ENCODE measurements around the gene ATP6V0D1.

ATP6V0D1 gene

DNA sequence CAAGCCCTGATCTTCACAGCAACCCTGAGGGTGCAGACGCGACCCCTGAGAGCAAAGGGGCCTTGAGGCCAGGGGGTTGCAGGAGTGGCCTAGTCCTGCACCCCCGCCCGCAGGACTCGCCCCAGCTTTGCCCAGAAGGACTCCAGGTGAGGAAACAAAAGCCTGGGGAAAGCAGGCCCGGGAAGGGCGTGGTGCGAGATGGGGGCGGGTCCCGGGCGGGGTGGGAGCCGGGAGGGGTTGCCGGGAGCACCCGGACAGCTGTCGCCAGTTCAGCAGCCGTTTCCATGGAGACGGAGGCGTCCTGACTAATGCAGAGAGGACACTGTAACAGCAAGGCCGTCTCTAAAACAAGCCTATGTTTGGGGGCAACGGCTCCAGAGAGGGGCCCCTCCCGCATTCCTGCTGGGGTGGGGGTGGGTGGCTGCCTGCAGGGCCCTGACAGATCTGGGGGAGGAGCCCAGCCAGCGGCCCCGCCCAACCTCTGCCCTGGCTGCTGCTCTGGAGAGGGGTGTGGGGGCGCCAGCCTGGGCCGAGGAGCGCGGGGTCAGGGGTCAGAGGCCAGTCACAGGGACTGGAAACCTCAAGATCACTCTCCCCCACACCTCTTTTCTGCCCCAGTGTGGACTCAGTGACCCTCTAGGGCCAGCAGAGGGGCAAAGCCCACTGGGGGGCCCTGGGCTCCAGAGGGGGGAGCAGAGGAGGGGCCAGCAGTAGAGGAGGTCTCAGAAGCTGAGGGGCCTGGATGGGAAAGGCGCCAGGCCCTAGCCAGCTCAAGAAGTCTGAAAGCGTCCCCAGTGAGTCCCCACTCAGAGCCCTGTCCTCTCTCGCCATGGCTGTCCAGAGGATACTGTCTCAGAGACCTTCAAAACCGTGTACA lies 84.6 kb downstream of the ATP6V0D1 start:
- Histone ChIP-seq H3K4me1 (ENCODE audit: control insufficient read depth, insufficient read depth, low read length, unreplicated experiment) (peaks cover 29% of the 10 kb centered on the region), H3K4me3 (ENCODE audit: low read depth, low read length) (no peak overlapping the region), H3K36me3 (ENCODE audit: insufficient read depth, low read length) (no peaks in the 10 kb centered on the region), H3K27me3 (ENCODE audit: insufficient read depth, low read length) (peaks cover 9% of the 10 kb centered on the region), H3K27ac (ENCODE audit: low read depth, low read length) (peak overlapping the region; percentile 34; the same call in 1 of the 2 replicates), H3K79me2 (ENCODE audit: control insufficient read depth, insufficient read depth, low read length, unreplicated experiment) (no peaks in the 10 kb centered on the region), H2AFZ (ENCODE audit: low read length, unreplicated experiment) (no peak overlapping the region)

DNA sequence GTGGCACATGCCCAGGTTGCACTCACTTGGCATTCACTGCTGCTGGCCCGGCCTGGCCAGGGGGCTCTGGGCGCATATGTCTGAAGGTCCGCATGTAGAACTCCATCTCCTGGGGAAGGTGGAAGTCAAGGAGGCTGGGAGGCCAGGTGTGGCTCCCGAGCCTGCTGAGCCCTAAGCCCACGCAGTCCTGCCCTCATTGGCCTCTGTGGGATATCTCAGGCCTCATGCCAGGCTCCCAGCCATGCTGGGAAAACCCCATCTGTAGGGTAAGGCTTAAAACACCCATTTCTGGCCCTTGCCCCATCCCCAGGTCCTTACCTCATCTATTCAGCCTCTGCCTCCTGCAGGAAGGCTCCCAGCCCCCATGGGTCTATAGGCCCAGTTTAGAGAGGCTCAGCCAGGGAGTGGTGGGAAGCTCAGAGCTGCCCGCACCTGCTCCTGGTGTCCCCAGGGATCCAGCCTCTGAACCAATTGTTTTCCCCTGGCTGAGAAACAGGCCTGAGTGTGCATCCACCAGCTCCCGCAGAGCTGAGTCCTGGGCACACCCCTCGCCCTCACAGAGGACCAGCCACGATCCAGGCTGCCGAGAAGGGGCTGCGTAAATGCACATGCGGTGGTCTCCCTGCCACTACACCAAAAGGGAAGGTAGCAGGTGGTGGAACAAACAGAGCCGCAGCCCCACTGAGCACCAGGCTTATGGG lies 85.3 kb downstream of the ATP6V0D1 start:
- H3K27me3 ChIP-seq (ENCODE audit: insufficient read depth, low read length) = peaks cover 9% of the 10 kb centered on the region

DNA sequence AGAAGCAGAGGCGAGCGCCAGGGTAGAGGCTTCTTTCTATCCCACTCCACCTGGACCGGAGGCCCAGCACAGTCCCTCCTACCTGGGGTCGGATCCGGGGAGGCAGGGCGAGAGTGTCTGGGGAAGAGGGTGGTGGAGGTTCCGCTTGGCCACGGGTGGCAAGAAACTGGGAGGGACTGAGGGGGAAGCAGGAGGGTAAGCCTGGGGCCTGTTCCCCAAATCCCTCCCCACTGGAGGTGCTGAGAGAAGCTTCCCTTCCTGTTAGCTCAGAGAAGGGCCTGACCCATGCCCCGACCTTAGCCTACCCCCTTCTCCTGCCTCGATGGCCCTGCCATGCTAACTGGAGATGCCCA lies 85.9 kb downstream of the ATP6V0D1 start:
- Histone ChIP-seq H3K36me3 (ENCODE audit: insufficient read depth, low read length) (no peaks in the 10 kb centered on the region), H3K27ac (ENCODE audit: low read depth, low read length) (no peak overlapping the region), H3K4me1 (ENCODE audit: control insufficient read depth, insufficient read depth, low read length, unreplicated experiment) (peaks cover 29% of the 10 kb centered on the region), H2AFZ (ENCODE audit: low read length, unreplicated experiment) (no peak overlapping the region), H3K4me3 (ENCODE audit: low read depth, low read length) (no peak overlapping the region), H3K79me2 (ENCODE audit: control insufficient read depth, insufficient read depth, low read length, unreplicated experiment) (no peaks in the 10 kb centered on the region), H3K27me3 (ENCODE audit: insufficient read depth, low read length) (peaks cover 9% of the 10 kb centered on the region)

More for the DNA sequence above, 85.3 kb downstream of the ATP6V0D1 start:
- Histone ChIP-seq H3K4me3 (ENCODE audit: low read depth, low read length) (no peak overlapping the region), H3K79me2 (ENCODE audit: control insufficient read depth, insufficient read depth, low read length, unreplicated experiment) (no peaks in the 10 kb centered on the region), H3K27ac (ENCODE audit: low read depth, low read length) (peak overlapping the region; percentile 3; the same call in 1 of the 2 replicates), H3K36me3 (ENCODE audit: insufficient read depth, low read length) (no peaks in the 10 kb centered on the region), H2AFZ (ENCODE audit: low read length, unreplicated experiment) (no peak overlapping the region), H3K4me1 (ENCODE audit: control insufficient read depth, insufficient read depth, low read length, unreplicated experiment) (peaks cover 29% of the 10 kb centered on the region)

DNA sequence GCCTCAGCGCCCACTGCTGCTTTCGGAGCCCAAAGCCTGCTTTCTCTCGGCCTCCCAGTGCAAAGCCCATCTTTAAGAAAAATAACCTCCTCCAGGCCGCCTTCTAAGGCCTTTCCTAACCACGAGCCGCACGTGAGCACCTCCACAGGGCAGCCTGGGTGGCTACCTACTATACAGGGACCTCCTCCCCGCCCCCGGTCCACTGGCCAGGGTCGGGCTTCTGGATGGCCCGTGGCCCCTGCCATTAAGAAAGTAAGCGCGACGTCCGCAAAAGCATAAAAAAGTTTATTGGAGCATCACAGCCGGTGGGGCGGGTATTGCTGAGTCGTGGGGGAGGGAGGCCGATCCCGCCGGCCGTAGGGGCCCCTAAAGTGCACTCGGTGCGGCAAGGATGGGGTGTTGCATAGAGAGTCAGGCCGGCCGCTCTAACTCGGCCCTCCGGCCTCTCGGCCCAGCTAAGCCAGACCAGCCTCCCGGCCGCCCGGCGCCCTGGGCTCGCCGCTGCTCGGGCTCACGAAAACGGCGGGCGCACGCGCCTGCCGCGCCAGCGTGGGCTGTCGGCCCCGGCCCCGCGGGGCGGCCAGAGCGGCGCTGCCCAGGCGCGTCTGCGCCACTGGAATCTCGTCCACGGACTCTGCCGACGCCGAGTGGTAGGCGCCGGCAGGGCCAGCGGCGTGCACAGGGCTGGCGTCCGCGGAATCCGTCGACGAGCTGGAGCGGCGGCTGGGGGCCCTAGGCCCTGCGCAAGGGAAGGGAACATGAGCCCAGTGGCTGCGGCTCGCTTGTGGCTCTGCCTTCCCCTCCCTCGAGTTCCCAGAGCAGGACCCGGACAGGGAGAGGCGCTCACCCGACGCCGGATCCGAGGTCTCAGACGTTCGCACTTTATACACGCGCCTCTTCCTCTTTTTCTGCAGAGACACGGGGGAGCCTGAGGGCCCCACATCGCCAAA lies 86.5 kb downstream of the ATP6V0D1 start:
- peaks cover 9% of the 10 kb centered on the region for H3K27me3 ChIP-seq (ENCODE audit: insufficient read depth, low read length)
- H3K4me1 ChIP-seq (ENCODE audit: control insufficient read depth, insufficient read depth, low read length, unreplicated experiment) = peaks cover 29% of the 10 kb centered on the region
- H2AFZ ChIP-seq (ENCODE audit: low read length, unreplicated experiment) = no peak overlapping the region
- no peaks in the 10 kb centered on the region for H3K36me3 ChIP-seq (ENCODE audit: insufficient read depth, low read length)
- H3K27ac ChIP-seq (ENCODE audit: low read depth, low read length) = no peak overlapping the region
- peak overlapping the region; percentile 74; the same call in 1 of the 2 replicates for H3K4me3 ChIP-seq (ENCODE audit: low read depth, low read length)
- no peaks in the 10 kb centered on the region for H3K79me2 ChIP-seq (ENCODE audit: control insufficient read depth, insufficient read depth, low read length, unreplicated experiment)

DNA sequence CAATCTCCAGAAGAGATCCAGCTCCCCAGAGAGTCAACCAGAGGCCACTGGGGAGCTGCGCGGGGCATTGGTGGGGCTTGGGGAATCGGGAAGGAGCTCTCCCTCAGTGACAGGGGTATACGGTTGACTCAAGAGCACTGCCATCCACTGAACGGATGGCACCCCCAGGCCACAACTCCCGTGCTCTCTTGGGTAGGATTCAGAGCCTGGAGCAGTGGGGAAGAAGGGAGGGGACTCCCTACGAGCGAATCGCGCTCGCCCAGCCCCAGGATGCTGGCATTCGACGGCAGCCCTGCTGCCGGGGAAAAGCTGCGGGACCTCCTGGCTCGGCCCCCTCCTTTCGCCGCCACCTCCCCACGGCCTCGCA lies 87.2 kb downstream of the ATP6V0D1 start:
- Histone ChIP-seq H3K27ac (ENCODE audit: low read depth, low read length) (no peak overlapping the region), H3K4me1 (ENCODE audit: control insufficient read depth, insufficient read depth, low read length, unreplicated experiment) (peaks cover 29% of the 10 kb centered on the region), H3K79me2 (ENCODE audit: control insufficient read depth, insufficient read depth, low read length, unreplicated experiment) (no peaks in the 10 kb centered on the region), H3K27me3 (ENCODE audit: insufficient read depth, low read length) (peaks cover 9% of the 10 kb centered on the region), H2AFZ (ENCODE audit: low read length, unreplicated experiment) (peak overlapping the region; percentile 39), H3K4me3 (ENCODE audit: low read depth, low read length) (peak overlapping the region; percentile 74), H3K36me3 (ENCODE audit: insufficient read depth, low read length) (no peaks in the 10 kb centered on the region)

DNA sequence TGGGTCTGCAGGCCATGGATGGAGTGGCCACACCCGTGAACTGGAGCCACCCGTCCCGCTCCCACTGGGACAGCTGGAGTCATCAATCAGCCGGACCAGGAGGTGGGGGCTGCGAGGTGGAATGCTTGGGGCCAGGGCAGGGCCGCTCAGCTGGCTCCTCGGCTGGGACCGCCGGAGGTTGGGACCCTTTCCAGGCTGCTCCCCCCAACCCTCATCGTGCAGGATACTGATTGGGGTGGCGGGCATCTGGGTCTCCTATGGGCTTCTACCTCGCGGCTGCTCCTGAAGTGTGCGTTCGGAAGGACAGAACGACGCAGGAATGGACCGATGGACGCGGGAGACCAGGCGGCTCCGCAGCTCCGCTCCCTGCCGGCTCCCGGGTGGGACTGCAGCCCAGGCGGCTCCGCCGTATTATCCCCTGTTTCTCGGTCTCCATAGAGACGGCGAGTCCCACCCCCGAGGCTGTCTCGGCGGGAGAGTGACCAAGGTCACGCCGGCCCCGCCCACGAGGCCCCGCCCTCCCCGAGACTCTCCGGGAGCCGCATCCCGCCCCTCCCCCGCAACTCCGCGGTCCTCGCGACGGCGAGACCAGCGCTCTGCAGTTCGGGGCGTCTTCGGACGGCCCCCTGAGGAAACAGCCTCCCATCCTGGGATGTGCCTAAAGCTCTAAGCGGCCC lies 87.7 kb downstream of the ATP6V0D1 start, which contains the start of gene TPPP3:
Gene TPPP3 (minus strand): TSS at position 388 of the 677 bp plus-strand sequence. CDS start 2,387 bp downstream, outside the sequence.
- H3K36me3 ChIP-seq (ENCODE audit: insufficient read depth, low read length) = no peaks in the 10 kb centered on the region
- H3K27me3 ChIP-seq (ENCODE audit: insufficient read depth, low read length) = peaks cover 9% of the 10 kb centered on the region
- no peaks in the 10 kb centered on the region for H3K79me2 ChIP-seq (ENCODE audit: control insufficient read depth, insufficient read depth, low read length, unreplicated experiment)
- peak within 1 kb of the TSS; percentile 74 for H3K4me3 ChIP-seq (ENCODE audit: low read depth, low read length)
- peak within 1 kb of the TSS; percentile 39 for H2AFZ ChIP-seq (ENCODE audit: low read length, unreplicated experiment)
- peaks cover 29% of the 10 kb centered on the region for H3K4me1 ChIP-seq (ENCODE audit: control insufficient read depth, insufficient read depth, low read length, unreplicated experiment)
- no peak within 1 kb of the TSS for H3K27ac ChIP-seq (ENCODE audit: low read depth, low read length)

DNA sequence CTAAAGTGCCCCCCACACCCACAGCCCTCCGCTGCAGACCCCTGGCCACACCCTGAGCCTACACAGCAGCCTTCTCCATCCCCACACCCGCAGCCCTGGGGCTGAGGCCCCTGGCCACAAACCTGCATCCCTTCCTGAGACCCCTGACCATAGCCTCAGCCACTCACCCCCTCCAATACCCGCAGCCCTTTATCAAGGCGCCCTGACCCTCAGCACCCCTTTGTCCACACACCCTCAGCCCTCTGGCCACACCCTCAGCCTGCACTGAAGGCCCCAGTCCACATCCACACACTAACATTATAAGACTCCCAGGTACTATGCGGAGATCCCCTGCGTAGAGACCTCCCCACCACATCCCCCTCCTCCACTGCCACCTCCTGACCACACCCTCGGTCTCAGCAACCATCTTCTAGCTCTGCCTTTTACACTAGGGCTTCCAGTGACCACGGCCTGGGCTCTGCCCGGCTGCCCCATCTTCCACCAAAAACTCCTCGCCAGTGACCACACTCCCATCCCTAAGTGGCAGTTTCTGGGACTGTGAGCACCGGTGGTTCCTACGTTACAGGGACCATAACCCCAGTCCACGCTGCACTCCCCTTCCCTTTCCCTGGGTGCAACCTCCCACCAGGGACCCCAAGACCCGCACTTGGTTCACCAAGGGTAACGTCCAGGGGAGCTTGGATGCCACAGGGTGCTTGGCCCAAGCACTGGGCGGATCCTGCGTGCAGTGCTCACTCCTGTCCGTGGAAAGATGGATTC lies 88.5 kb downstream of the ATP6V0D1 start:
- Histone ChIP-seq H3K79me2 (ENCODE audit: control insufficient read depth, insufficient read depth, low read length, unreplicated experiment) (no peaks in the 10 kb centered on the region), H3K27ac (ENCODE audit: low read depth, low read length) (no peak overlapping the region), H3K36me3 (ENCODE audit: insufficient read depth, low read length) (no peaks in the 10 kb centered on the region), H3K4me1 (ENCODE audit: control insufficient read depth, insufficient read depth, low read length, unreplicated experiment) (peaks cover 29% of the 10 kb centered on the region), H3K27me3 (ENCODE audit: insufficient read depth, low read length) (peaks cover 9% of the 10 kb centered on the region), H2AFZ (ENCODE audit: low read length, unreplicated experiment) (no peak overlapping the region), H3K4me3 (ENCODE audit: low read depth, low read length) (peak overlapping the region; percentile 74)

DNA sequence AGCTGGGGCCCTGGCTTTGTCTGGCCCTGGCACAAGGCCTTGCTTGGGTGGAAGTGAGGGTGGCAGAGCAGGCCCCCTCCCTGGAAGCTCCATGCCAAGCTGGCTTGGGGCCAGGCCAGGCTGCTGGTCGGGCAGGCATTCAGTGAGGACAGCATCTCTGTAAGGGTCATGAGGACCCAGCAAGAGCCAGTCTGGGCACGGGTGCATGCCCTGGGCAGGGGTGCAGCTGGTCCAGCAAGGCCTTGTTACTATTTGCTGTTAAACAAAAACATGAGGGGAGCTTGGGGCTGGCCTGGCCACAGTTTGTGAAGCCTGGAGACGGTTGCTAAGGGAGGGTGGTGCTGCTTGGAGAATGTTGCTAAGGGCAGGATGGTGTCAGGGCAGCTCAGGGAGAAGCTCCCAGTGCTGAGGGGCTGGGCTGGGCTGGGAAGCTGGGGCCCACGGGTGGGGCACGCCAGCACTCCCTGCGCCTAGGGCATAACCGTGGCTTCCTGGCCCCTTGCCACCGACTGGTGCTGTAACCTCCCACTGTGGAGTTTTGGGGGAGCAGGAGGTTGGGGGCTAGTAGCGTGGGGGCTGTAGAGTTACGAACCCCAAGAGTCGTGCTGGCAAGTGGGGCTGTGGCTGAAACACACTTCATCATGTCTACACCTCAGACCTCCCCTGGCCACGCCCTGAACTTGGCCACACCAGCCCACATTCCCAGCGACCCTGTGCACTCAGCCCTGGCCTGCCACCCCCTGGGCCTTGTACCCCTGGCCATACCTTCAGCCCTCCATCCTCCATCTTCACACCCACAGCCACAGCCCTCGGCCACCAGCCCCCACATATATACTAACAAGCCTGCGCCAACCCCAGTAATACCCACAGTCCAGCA lies 89.3 kb downstream of the ATP6V0D1 start:
- H3K4me1 ChIP-seq (ENCODE audit: control insufficient read depth, insufficient read depth, low read length, unreplicated experiment) = peaks cover 27% of the 10 kb centered on the region
- H3K27me3 ChIP-seq (ENCODE audit: insufficient read depth, low read length) = peaks cover 9% of the 10 kb centered on the region
- H3K4me3 ChIP-seq (ENCODE audit: low read depth, low read length) = no peak overlapping the region
- no peak overlapping the region for H2AFZ ChIP-seq (ENCODE audit: low read length, unreplicated experiment)
- no peak overlapping the region for H3K27ac ChIP-seq (ENCODE audit: low read depth, low read length)
- H3K79me2 ChIP-seq (ENCODE audit: control insufficient read depth, insufficient read depth, low read length, unreplicated experiment) = no peaks in the 10 kb centered on the region
- no peaks in the 10 kb centered on the region for H3K36me3 ChIP-seq (ENCODE audit: insufficient read depth, low read length)

Measured in ACC112 (cell line).